ENCODE data around the gene GPX4. TPM values are rescaled to one million over a fixed set of nuclear protein-coding genes. Genes with fewer than 3 reads are reported as not detected.

Gene GPX4
- total RNA-seq, 1 donor: 162 TPM

DNA sequence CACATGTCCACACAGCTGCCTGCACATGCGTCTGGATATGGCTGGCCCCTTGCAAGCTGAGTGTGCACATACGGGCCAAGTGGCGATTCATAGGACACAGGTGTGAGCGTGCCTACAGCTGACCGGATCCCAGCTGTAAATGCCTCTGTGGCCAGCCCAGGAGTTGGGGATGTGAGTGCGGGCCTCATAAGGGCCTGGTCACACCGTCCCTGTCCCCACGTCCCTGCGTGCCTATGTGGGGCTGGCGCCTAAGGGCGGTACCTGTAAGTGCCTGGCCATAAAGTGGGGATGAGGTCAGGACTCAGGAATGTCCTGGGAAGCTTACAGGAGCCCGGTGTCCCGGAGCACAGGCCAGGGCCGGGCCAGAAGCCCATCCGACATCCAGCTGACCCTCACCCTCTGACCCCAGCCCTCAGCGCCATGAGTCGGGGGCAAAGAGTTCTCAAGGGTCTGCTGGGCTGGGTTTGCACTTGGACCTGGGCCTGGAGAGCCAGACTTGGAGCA lies 38.1 kb upstream of the GPX4 start:
- H3K4me1 ChIP-seq (ENCODE audit: insufficient read depth, low read length): peaks cover 61% of the 10 kb centered on the region

DNA sequence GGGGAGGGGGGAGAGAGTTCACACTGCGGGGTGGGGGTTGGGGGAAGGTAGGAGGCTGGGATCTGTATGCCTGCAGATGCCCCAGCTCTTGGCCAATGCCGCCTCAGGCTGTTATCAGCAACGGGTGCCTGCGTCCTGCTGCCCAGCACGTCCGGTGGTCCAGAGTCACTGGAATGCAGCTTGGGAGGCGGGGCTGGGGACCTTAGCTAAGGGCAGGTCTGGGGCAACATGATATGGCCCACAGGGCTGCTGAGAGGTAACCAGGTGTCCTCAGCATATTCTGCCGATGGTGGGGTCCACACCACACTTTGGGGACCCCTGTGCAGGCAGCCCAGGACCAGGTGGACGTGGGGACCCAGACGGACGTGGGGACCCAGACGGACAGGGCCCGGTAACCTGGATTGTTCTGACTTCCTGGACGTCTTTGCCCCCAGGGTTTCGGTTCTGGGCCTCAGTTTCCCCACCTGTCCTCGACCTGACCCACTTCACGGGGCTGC lies 37.5 kb upstream of the GPX4 start:
- Histone ChIP-seq H3K27me3 (ENCODE audit: insufficient read depth, low read length) (no peaks in the 10 kb centered on the region), H3K4me1 (ENCODE audit: insufficient read depth, low read length) (peaks cover 66% of the 10 kb centered on the region), H3K4me3 (ENCODE audit: low read length) (peak overlapping the region; percentile 98), H3K9me3 (ENCODE audit: low read depth, low read length) (no peaks in the 10 kb centered on the region)

More for the DNA sequence above, 38.1 kb upstream of the GPX4 start:
- Histone ChIP-seq H3K9me3 (ENCODE audit: low read depth, low read length) (no peaks in the 10 kb centered on the region), H3K27me3 (ENCODE audit: insufficient read depth, low read length) (no peaks in the 10 kb centered on the region), H3K4me3 (ENCODE audit: low read length) (no peak overlapping the region)

- no peaks in the 10 kb centered on the region for H3K9me3 ChIP-seq (ENCODE audit: low read depth, low read length)
- H3K4me1 ChIP-seq (ENCODE audit: insufficient read depth, low read length): peaks cover 70% of the 10 kb centered on the region
- H3K4me3 ChIP-seq (ENCODE audit: low read length): peak within 1 kb of the TSS; percentile 98
- no peaks in the 10 kb centered on the region for H3K27me3 ChIP-seq (ENCODE audit: insufficient read depth, low read length)
Observed at GRCh38 chr19:1066748-1067340, 37.0 kb upstream of the GPX4 start, which contains the start of gene ARHGAP45. Gene ARHGAP45 (plus strand): TSS chr19:1067167. CDS start chr19:1067406, 239 bp downstream.

GRCh38 chr19:1067341-1067957 lies 36.3 kb upstream of the GPX4 start:
- Histone ChIP-seq H3K4me3 (ENCODE audit: low read length) (peak overlapping the region; percentile 98), H3K4me1 (ENCODE audit: insufficient read depth, low read length) (peaks cover 76% of the 10 kb centered on the region), H3K27me3 (ENCODE audit: insufficient read depth, low read length) (no peaks in the 10 kb centered on the region), H3K9me3 (ENCODE audit: low read depth, low read length) (no peaks in the 10 kb centered on the region)

DNA sequence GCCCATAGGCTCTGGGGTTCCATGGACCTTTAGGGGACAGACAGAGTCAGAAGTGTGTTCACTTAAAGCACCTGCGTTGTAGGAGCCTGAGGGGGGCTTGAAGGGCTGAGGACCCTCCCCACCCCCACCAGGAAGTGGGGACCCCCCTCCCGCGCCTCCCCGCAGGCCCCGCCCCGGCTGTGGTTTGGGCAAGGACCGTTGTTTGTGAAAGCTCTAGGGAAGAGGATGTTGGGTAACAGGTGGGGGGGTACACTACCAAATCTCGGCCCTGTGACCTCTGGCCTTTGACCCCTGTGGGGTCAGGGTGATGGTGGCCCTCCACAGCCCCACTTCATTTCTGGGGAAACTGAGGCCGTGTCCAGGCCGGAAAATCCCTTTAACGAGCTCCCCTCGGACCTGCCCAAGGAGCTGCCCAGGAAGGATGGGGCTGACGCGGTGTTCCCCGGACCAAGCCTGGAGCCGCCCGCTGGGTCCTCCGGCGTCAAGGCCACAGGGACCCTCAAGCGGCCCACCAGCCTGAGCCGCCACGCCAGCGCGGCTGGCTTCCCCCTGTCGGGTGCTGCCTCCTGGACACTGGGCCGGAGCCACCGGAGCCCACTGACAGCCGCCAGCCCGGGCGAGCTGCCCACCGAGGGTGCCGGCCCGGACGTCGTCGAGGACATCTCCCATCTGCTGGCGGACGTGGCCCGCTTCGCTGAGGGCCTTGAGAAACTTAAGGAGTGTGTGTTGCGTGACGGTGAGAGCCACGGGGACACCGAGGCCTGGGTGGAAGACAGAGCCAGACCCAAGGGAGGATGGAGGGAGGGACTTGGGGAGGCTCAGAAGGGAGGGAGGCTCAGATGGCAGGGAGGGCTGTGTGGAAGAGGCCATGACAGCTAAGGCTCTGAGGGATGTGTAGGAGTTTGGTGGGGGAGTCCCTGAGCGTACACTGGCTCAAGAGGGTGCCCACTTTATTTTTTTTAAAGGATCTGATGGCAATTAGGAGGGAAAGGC lies 35.5 kb upstream of the GPX4 start:
- no peaks in the 10 kb centered on the region for H3K9me3 ChIP-seq (ENCODE audit: low read depth, low read length)
- H3K4me1 ChIP-seq (ENCODE audit: insufficient read depth, low read length): peaks cover 83% of the 10 kb centered on the region
- no peaks in the 10 kb centered on the region for H3K27me3 ChIP-seq (ENCODE audit: insufficient read depth, low read length)
- peak overlapping the region; percentile 98 for H3K4me3 ChIP-seq (ENCODE audit: low read length)

GRCh38 chr19:1069009-1069779 lies 34.6 kb upstream of the GPX4 start:
- no peaks in the 10 kb centered on the region for H3K27me3 ChIP-seq (ENCODE audit: insufficient read depth, low read length)
- peaks cover 84% of the 10 kb centered on the region for H3K4me1 ChIP-seq (ENCODE audit: insufficient read depth, low read length)
- peak overlapping the region; percentile 98 for H3K4me3 ChIP-seq (ENCODE audit: low read length)
- no peaks in the 10 kb centered on the region for H3K9me3 ChIP-seq (ENCODE audit: low read depth, low read length)

DNA sequence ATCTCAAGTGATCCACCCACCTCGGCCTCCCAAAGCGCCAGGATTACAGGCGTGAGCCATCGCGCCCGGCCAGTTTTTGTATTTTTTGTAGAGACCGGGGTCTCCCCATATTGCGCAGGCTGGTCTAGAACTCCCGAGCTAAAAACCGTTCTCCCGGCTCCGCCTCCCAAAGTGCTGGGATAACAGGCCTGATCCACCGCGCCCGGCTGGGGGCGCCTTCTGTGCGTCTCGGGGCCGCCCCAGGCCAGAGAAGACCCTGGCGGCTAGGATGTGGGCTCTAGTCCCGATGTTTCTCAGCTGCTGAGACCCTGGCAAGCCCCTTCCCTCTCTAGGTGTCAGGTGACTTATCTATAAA lies 33.2 kb upstream of the GPX4 start:
- no peaks in the 10 kb centered on the region for H3K27me3 ChIP-seq (ENCODE audit: insufficient read depth, low read length)
- no peaks in the 10 kb centered on the region for H3K9me3 ChIP-seq (ENCODE audit: low read depth, low read length)
- no peak overlapping the region for H3K4me3 ChIP-seq (ENCODE audit: low read length)
- peaks cover 81% of the 10 kb centered on the region for H3K4me1 ChIP-seq (ENCODE audit: insufficient read depth, low read length)

GRCh38 chr19:1070931-1071791 lies 32.6 kb upstream of the GPX4 start:
- Histone ChIP-seq H3K27me3 (ENCODE audit: insufficient read depth, low read length) (no peaks in the 10 kb centered on the region), H3K4me3 (ENCODE audit: low read length) (no peak overlapping the region), H3K4me1 (ENCODE audit: insufficient read depth, low read length) (peaks cover 81% of the 10 kb centered on the region), H3K9me3 (ENCODE audit: low read depth, low read length) (no peaks in the 10 kb centered on the region)

DNA sequence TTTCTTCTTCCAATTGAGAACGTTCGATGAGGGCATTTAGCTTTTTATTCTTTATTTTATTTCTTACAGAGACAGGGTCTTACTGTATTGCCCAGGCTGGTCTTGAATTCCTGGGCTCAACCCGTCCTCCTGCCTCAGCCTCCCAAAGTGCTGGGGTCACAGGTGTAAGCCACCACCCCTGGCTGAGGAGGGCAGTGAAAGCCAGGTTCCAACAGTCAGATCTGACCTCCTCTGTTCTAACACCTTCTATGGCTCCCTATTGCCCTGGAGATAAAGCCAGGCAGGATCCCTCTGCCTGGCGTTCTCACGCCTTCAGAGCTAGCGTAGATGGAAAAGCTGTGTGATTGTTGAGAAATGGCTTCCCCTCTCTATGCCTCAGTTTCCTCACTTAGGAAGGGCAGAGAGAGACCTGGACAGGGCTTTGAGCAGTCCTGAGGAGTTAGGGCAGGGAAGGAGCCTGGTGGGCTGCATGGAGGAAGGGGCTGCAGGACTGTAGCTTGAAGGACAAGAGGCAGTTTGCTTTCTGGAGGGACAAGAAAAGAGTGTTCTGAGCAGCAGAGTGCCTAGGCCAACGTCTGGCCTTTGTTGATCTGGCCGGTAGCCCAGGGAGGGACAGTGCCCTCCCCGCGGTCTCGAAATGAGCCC lies 31.3 kb upstream of the GPX4 start:
- H3K4me1 ChIP-seq (ENCODE audit: insufficient read depth, low read length): peaks cover 87% of the 10 kb centered on the region

GRCh38 chr19:1073063-1073955 lies 30.5 kb upstream of the GPX4 start:
- no peak overlapping the region for H3K4me3 ChIP-seq (ENCODE audit: low read length)
- peaks cover 94% of the 10 kb centered on the region for H3K4me1 ChIP-seq (ENCODE audit: insufficient read depth, low read length)
- H3K27me3 ChIP-seq (ENCODE audit: insufficient read depth, low read length): no peaks in the 10 kb centered on the region
- H3K9me3 ChIP-seq (ENCODE audit: low read depth, low read length): no peaks in the 10 kb centered on the region

More for the DNA sequence above, 31.3 kb upstream of the GPX4 start:
- Histone ChIP-seq H3K27me3 (ENCODE audit: insufficient read depth, low read length) (no peaks in the 10 kb centered on the region), H3K9me3 (ENCODE audit: low read depth, low read length) (no peaks in the 10 kb centered on the region), H3K4me3 (ENCODE audit: low read length) (no peak overlapping the region)

- Histone ChIP-seq H3K4me3 (ENCODE audit: low read length) (no peak overlapping the region), H3K27me3 (ENCODE audit: insufficient read depth, low read length) (no peaks in the 10 kb centered on the region), H3K9me3 (ENCODE audit: low read depth, low read length) (no peaks in the 10 kb centered on the region), H3K4me1 (ENCODE audit: insufficient read depth, low read length) (peaks cover 89% of the 10 kb centered on the region)
Observed at GRCh38 chr19:1073956-1074517, 29.8 kb upstream of the GPX4 start.

DNA sequence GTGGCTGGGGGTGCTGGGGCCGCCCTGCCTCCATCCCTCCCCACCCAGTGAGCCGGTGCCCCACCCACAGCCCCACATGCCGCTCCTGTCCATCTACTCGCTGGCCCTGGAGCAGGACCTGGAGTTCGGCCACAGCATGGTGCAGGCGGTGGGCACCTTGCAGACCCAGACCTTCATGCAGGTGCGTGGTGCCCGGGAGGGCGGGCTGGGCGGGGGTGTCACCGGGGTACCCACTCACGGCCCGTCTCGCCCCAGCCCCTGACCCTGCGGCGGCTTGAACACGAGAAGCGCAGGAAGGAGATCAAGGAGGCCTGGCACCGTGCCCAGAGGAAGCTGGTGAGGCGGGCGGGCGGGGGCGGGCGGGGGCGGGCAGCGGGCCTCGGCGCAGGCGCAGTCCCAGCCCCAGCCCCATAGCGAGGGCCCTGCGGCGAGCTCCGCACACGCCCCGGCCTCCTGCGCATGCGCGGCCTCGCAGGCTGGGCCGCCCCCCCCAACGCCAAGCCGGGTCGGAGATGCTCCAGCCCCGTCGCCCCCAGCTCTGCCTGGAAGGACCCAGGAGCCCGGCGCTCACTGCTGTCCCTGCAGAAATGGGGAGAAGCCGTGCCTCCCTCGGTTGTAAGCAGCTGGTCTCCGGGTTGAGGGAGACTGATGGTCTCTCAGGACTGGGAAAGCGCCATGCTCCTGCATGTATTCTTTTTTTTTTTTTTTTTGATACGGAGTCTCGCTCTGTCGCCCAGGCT lies 29.1 kb upstream of the GPX4 start:
- Histone ChIP-seq H3K27me3 (ENCODE audit: insufficient read depth, low read length) (no peaks in the 10 kb centered on the region), H3K4me3 (ENCODE audit: low read length) (peak overlapping the region; percentile 12), H3K9me3 (ENCODE audit: low read depth, low read length) (no peaks in the 10 kb centered on the region), H3K4me1 (ENCODE audit: insufficient read depth, low read length) (peaks cover 88% of the 10 kb centered on the region)
